ENCODE results near the gene TDRD3.

Gene TDRD3

GRCh38 chr13:60454425-60454824 is 57.4 kb downstream of the TDRD3 start:
- no peak for DNase-seq (ENCODE audit: low spot score)

- DNase-seq (ENCODE audit: low spot score), result no peak
Observed at GRCh38 chr13:60463787-60464186, 66.8 kb downstream of the TDRD3 start.

- no peak for DNase-seq (ENCODE audit: low spot score)
Observed at GRCh38 chr13:60467098-60467497, 70.1 kb downstream of the TDRD3 start.

- no peak for DNase-seq (ENCODE audit: low spot score)
Observed at GRCh38 chr13:60479273-60479672, 82.3 kb downstream of the TDRD3 start.

GRCh38 chr13:60482012-60482411 is 85.0 kb downstream of the TDRD3 start:
- DNase-seq (ENCODE audit: low spot score), result no peak

- no peak for DNase-seq (ENCODE audit: low spot score)
Observed at GRCh38 chr13:60484865-60485264, 87.8 kb downstream of the TDRD3 start.

GRCh38 chr13:60491531-60491930 is 94.5 kb downstream of the TDRD3 start:
- DNase-seq (ENCODE audit: low spot score), result no peak

- no peak for DNase-seq (ENCODE audit: low spot score)
Observed at GRCh38 chr13:60492187-60492586, 95.2 kb downstream of the TDRD3 start.

- no peak for DNase-seq (ENCODE audit: low spot score)
Observed at GRCh38 chr13:60494296-60494695, 97.3 kb downstream of the TDRD3 start.

GRCh38 chr13:60501236-60501635 is 104.2 kb downstream of the TDRD3 start:
- no peak for DNase-seq (ENCODE audit: low spot score)

GRCh38 chr13:60509601-60510386 is 112.8 kb downstream of the TDRD3 start:
- peak; percentile 5 for DNase-seq (ENCODE audit: low spot score)

GRCh38 chr13:60511637-60512036 is 114.6 kb downstream of the TDRD3 start:
- DNase-seq (ENCODE audit: low spot score), result no peak

GRCh38 chr13:60514891-60515290 is 117.9 kb downstream of the TDRD3 start:
- DNase-seq (ENCODE audit: low spot score), result no peak

- DNase-seq (ENCODE audit: low spot score), result no peak
Observed at GRCh38 chr13:60519496-60519895, 122.5 kb downstream of the TDRD3 start.

GRCh38 chr13:60520902-60521569 is 124.0 kb downstream of the TDRD3 start:
- DNase-seq (ENCODE audit: low spot score), result no peak

GRCh38 chr13:60538566-60538965 is 141.5 kb downstream of the TDRD3 start:
- no peak for DNase-seq (ENCODE audit: low spot score)

GRCh38 chr13:60540276-60540675 is 143.3 kb downstream of the TDRD3 start:
- DNase-seq (ENCODE audit: low spot score), result no peak

GRCh38 chr13:60562096-60562780 is 165.2 kb downstream of the TDRD3 start:
- DNase-seq (ENCODE audit: low spot score), result no peak

- DNase-seq (ENCODE audit: low spot score), result no peak
Observed at GRCh38 chr13:60571571-60571970, 174.6 kb downstream of the TDRD3 start.

- DNase-seq (ENCODE audit: low spot score), result no peak
Observed at GRCh38 chr13:60572003-60572798, 175.2 kb downstream of the TDRD3 start.

- no peak for DNase-seq (ENCODE audit: low spot score)
Observed at GRCh38 chr13:60572855-60573254, 175.8 kb downstream of the TDRD3 start.

GRCh38 chr13:60574735-60575134 is 177.7 kb downstream of the TDRD3 start:
- DNase-seq (ENCODE audit: low spot score), result no peak

All from AG08395 (cell line).